Stomach (tissue), 9 donors: Measurements from ENCODE around the gene BTK. TPM values are rescaled to one million over a fixed set of nuclear protein-coding genes. Genes with fewer than 3 reads are reported as not detected.

Experiments used
- DNase-seq, 2 donors: peaks; one replicate each; pipeline versions ENCODE4 v3.0.0 to v3.0.0-alpha.2; 2013 to 2019
- H3K27ac ChIP-seq, 5 donors: fragments of 200-600 bp in 4 of 5; sonication (generic) in 4 of 5; one replicate each; pipeline ENCODE4 v1.5.1; 2013 to 2019; ENCODE audit warnings: mild to moderate bottlenecking in 1 of 5, moderate library complexity in 1 of 5
- H3K27me3 ChIP-seq, 3 donors: fragments of 200-600 bp; sonication (generic); one replicate each; pipeline ENCODE4 v1.5.1; 2017 to 2019; ENCODE audit warnings: mixed run types in 1 of 3
- H3K36me3 ChIP-seq, 4 donors: fragments of 200-600 bp; sonication (generic); 1 replicate in 3 of 4; 2 replicates in 1 of 4; pipeline ENCODE4 v1.5.1; 2016 to 2019
- H3K4me1 ChIP-seq, 4 donors: fragments of 200-600 bp; sonication (generic); one replicate each; pipeline ENCODE4 v1.5.1; 2016 to 2019
- H3K4me3 ChIP-seq, 4 donors: fragments of 200-600 bp; sonication (generic) in 3 of 4; one replicate each; pipeline ENCODE4 v1.5.1; 2016 to 2019; ENCODE audit warnings: mild to moderate bottlenecking in 1 of 4
- H3K9me3 ChIP-seq, 4 donors: fragments of 200-600 bp; sonication (generic); one replicate each; pipeline ENCODE4 v1.5.1; 2016 to 2019
- CTCF ChIP-seq, 7 experiments: fragments of 450-650 bp in 4 of 7; fragments of 200-600 bp in 3 of 7; sonication (generic) in 3 of 7; IDR thresholded peaks; one replicate each; pipeline ENCODE4 v1.5.1; 2016 to 2019; ENCODE audit warnings: antibody characterized with exemption in 7 of 7, control low read depth in 2 of 7, mild to moderate bottlenecking in 1 of 7
- EP300 ChIP-seq: sonication (generic); formaldehyde crosslinking; IDR thresholded peaks from one replicate; pipeline ENCODE4 v1.6.1; 2017; ENCODE audit warnings: antibody characterized with exemption
- POLR2A ChIP-seq, 4 donors: fragments of 450-650 bp; IDR thresholded peaks; one replicate each; pipeline ENCODE4 v1.6.1; 2016; ENCODE audit warnings: antibody characterized with exemption in 4 of 4, control low read depth in 2 of 4, mild to moderate bottlenecking in 1 of 4, moderate library complexity in 1 of 4
- POLR2AphosphoS5 ChIP-seq, 3 donors: sonication (generic); formaldehyde crosslinking; IDR thresholded peaks; one replicate each; pipeline ENCODE4 v1.6.1; 2016; ENCODE audit warnings: antibody characterized with exemption in 3 of 3
- WGBS, 5 donors: extraction: QIAGEN DNeasy Blood & Tissue Kit in 3 of 5; methylation state at CpG; one replicate each; pipeline versions ENCODE4 v1.1.5 to v1.1.7; 2013 to 2018; 5-methylcytosine and 5-hydroxymethylcytosine counted together
- intact Hi-C: fragments of 100-400 bp; cut with DNase I; formaldehyde crosslinking; loops from one replicate; pipeline ENCODE4 v1.15.1; 2023; ENCODE audit warnings: low total_unique reads
- polyA plus RNA-seq, 3 donors: library from polyadenylated mRNA; stranded (reverse); fragments of 200-250 nt; gene quantifications; one replicate each; pipeline ENCODE4 v1.2.3, GENCODE V29; 2013
- total RNA-seq, 5 donors: library from RNA; depleted of rRNA; stranded (reverse); fragments of >200 nt; gene quantifications; one replicate each; pipeline versions ENCODE4 v1.1.0 to v1.2.3, GENCODE V29; 2014 to 2016
- donor health status: healthy with polysubstance abuse.
- donor health status: Bipolar disorder and iron deficiency.
- donor health status: healthy.

Gene BTK
- total and polyA plus RNA-seq, 8 donors, result 1.3 to 8.7 (median 2.9) TPM; not detected in 2

GRCh38 chrX:101386542-101386885 is 523 bp upstream of the BTK start:
- no peak for TF ChIP-seq CTCF (IDR thresholded peaks at IDR 0.05)
- TF ChIP-seq EP300, result no peak
- TF ChIP-seq POLR2A (IDR thresholded peaks at IDR 0.05), result no peak
- TF ChIP-seq POLR2AphosphoS5 (IDR thresholded peaks at IDR 0.05), result no peak
- peak overlapping the region in 1 of 5 donors; percentile 46 for H3K27ac ChIP-seq
- intact Hi-C loops, result no loop called here

GRCh38 chrX:101385026-101385684 is 836 bp downstream of the BTK start:
- intact Hi-C loops, result no loop called here
- no peaks in the 10 kb centered on the region for H3K9me3 ChIP-seq
- no peak for TF ChIP-seq EP300
- TF ChIP-seq POLR2AphosphoS5 (IDR thresholded peaks at IDR 0.05), result no peak
- TF ChIP-seq POLR2A (IDR thresholded peaks at IDR 0.05), result no peak
- no peak for TF ChIP-seq CTCF (IDR thresholded peaks at IDR 0.05)
- peak overlapping the region in 1 of 5 donors; percentile 46 for H3K27ac ChIP-seq
- H3K4me1 ChIP-seq, result no peaks in the 10 kb centered on the region
- H3K4me3 ChIP-seq, result peak overlapping the region in 1 of 4 donors; percentile 13
- no peaks in the 10 kb centered on the region for H3K27me3 ChIP-seq
- no peak for DNase-seq
- WGBS, 5 donors, result 67 to 85% (median 77%) methylated on average over 5 to 7 of the region's 7 CpGs
- no peaks in the 10 kb centered on the region for H3K36me3 ChIP-seq

More at GRCh38 chrX:101386542-101386885, 523 bp upstream of the BTK start:
- no peaks in the 10 kb centered on the region for H3K4me1 ChIP-seq
- no peak for DNase-seq
- no peaks in the 10 kb centered on the region for H3K36me3 ChIP-seq
- no peaks in the 10 kb centered on the region for H3K27me3 ChIP-seq
- no peak overlapping the region for H3K4me3 ChIP-seq
- H3K9me3 ChIP-seq, result no peaks in the 10 kb centered on the region
- 62 to 78% (median 65%) methylated on average over 6 of the region's 6 CpGs for WGBS, 5 donors

GRCh38 chrX:101383679-101384205 is 2.2 kb downstream of the BTK start:
- H3K27ac ChIP-seq, result no peak overlapping the region
- no peak overlapping the region for H3K4me3 ChIP-seq
- peaks cover 0 to 2% (median 0%) of the 10 kb centered on the region in 3 donors for H3K27me3 ChIP-seq
- no peak for DNase-seq
- 58 to 70% (median 64%) methylated on average over 4 of the region's 4 CpGs for WGBS, 5 donors
- intact Hi-C loops, result no loop called here
- no peaks in the 10 kb centered on the region for H3K9me3 ChIP-seq
- no peaks in the 10 kb centered on the region for H3K36me3 ChIP-seq
- TF ChIP-seq POLR2A (IDR thresholded peaks at IDR 0.05) (no peak), EP300 (no peak), CTCF (IDR thresholded peaks at IDR 0.05) (no peak), POLR2AphosphoS5 (IDR thresholded peaks at IDR 0.05) (no peak)
- no peaks in the 10 kb centered on the region for H3K4me1 ChIP-seq

DNA sequence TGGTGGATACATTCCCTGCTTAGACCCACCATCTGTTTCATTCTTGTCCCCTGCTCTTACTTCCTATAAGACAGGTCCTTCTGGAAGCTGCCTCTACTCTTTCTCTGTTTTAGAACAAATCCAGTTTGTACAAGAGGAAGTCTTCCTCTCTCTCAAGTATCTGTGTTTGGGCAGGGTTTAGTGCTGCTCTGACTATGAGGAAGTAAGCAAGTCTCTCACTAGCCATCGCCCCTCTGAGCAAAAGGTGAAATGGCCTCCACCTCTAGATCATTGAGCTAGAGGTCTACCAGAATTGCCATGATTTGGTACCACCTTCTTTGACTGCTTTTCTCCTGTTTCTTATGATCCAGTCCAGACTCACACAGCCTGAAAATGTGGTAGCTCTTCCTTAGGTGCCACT is 8.4 kb downstream of the BTK start:
- TF ChIP-seq EP300 (no peak), POLR2AphosphoS5 (IDR thresholded peaks at IDR 0.05) (no peak), CTCF (IDR thresholded peaks at IDR 0.05) (no peak), POLR2A (IDR thresholded peaks at IDR 0.05) (no peak)

More for the DNA sequence above, 8.4 kb downstream of the BTK start:
- H3K36me3 ChIP-seq, result no peaks in the 10 kb centered on the region
- H3K27me3 ChIP-seq, result peaks cover 0 to 2% (median 0%) of the 10 kb centered on the region in 3 donors
- no peak for DNase-seq
- no peaks in the 10 kb centered on the region for H3K9me3 ChIP-seq
- intact Hi-C loops, result no loop called here
- no peak overlapping the region for H3K27ac ChIP-seq
- 50 to 79% (median 60%) methylated on average over 1 of the region's 1 CpG for WGBS, 5 donors
- no peak overlapping the region for H3K4me3 ChIP-seq
- H3K4me1 ChIP-seq, result no peaks in the 10 kb centered on the region
